Kidney epithelial cell (primary cell): ENCODE measurements around the gene EEF2K. TPM values are rescaled to one million over a fixed set of nuclear protein-coding genes. Genes with fewer than 3 reads are reported as not detected.

Experiments used
- DNase-seq: peaks from one replicate; pipeline ENCODE4 v3.0.0-alpha.2; 2010; ENCODE audit warnings: low read depth
- H3K27me3 ChIP-seq: 2 replicates; pipeline ENCODE4 v1.6.0; 2011; ENCODE audit warnings: low read length; ENCODE audit not compliant: control insufficient read depth, insufficient read depth
- H3K36me3 ChIP-seq: 2 replicates; pipeline ENCODE4 v1.5.1; 2011; ENCODE audit warnings: low read length; ENCODE audit not compliant: control insufficient read depth, insufficient read depth
- H3K4me3 ChIP-seq: 2 replicates; pipeline ENCODE4 v1.5.1; 2011; ENCODE audit warnings: low read depth, mild to moderate bottlenecking, control low read depth, low read length
- total RNA-seq: library from RNA; depleted of rRNA; stranded (reverse); fragments of >200 nt; gene quantifications from 2 replicates; pipeline ENCODE4 v1.2.3, GENCODE V29; 2015
- TF ChIP-seq, protein P1 (sequence below): IDR thresholded peaks from 2 replicates; pipeline ENCODE4 v1.5.1; 2011; ENCODE audit warnings: mild to moderate bottlenecking, moderate library complexity, low read length, control low read depth, inconsistent platforms; ENCODE audit not compliant: insufficient read depth, poor library complexity, severe bottlenecking

Gene EEF2K
- total RNA-seq, 1 donor from 2014 or later = 6.8 TPM

- Histone ChIP-seq H3K36me3 (peaks cover 2% of the 10 kb centered on the region), H3K27me3 (no peaks in the 10 kb centered on the region), H3K4me3 (no peak overlapping the region)
Observed at GRCh38 chr16:22314661-22315626, 108.9 kb downstream of the EEF2K start.

GRCh38 chr16:22315979-22316378 is 109.9 kb downstream of the EEF2K start:
- Histone ChIP-seq H3K36me3 (peaks cover 2% of the 10 kb centered on the region), H3K4me3 (no peak overlapping the region), H3K27me3 (no peaks in the 10 kb centered on the region)
- TF ChIP-seq, protein P1, sequence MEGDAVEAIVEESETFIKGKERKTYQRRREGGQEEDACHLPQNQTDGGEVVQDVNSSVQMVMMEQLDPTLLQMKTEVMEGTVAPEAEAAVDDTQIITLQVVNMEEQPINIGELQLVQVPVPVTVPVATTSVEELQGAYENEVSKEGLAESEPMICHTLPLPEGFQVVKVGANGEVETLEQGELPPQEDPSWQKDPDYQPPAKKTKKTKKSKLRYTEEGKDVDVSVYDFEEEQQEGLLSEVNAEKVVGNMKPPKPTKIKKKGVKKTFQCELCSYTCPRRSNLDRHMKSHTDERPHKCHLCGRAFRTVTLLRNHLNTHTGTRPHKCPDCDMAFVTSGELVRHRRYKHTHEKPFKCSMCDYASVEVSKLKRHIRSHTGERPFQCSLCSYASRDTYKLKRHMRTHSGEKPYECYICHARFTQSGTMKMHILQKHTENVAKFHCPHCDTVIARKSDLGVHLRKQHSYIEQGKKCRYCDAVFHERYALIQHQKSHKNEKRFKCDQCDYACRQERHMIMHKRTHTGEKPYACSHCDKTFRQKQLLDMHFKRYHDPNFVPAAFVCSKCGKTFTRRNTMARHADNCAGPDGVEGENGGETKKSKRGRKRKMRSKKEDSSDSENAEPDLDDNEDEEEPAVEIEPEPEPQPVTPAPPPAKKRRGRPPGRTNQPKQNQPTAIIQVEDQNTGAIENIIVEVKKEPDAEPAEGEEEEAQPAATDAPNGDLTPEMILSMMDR = no peak
- no peak for DNase-seq

More at GRCh38 chr16:22314661-22315626, 108.9 kb downstream of the EEF2K start:
- DNase-seq = no peak
- TF ChIP-seq, protein P1 = no peak

- no peak for DNase-seq
- H3K27me3 ChIP-seq = no peaks in the 10 kb centered on the region
- H3K36me3 ChIP-seq = peaks cover 2% of the 10 kb centered on the region
- TF ChIP-seq, protein P1 = no peak
- H3K4me3 ChIP-seq = no peak overlapping the region
Observed at GRCh38 chr16:22316411-22316811, 110.3 kb downstream of the EEF2K start.

- Histone ChIP-seq H3K36me3 (peaks cover 2% of the 10 kb centered on the region), H3K4me3 (no peak overlapping the region), H3K27me3 (no peaks in the 10 kb centered on the region)
- TF ChIP-seq, protein P1 = no peak
- no peak for DNase-seq
Observed at GRCh38 chr16:22317001-22317530, 111.0 kb downstream of the EEF2K start.

- TF ChIP-seq, protein P1 = no peak
- DNase-seq = no peak
- no peak overlapping the region for H3K4me3 ChIP-seq
- peaks cover 2% of the 10 kb centered on the region for H3K36me3 ChIP-seq
- H3K27me3 ChIP-seq = no peaks in the 10 kb centered on the region
Observed at GRCh38 chr16:22317625-22318024, 111.5 kb downstream of the EEF2K start.
